GM12872 (cell line): Measurements from ENCODE around the gene LGALS12.

Experiments
- CTCF ChIP-seq: IDR thresholded peaks from 3 replicates; pipeline ENCODE4 v1.5.1; 2011; ENCODE audit warnings: low read depth, mild to moderate bottlenecking, low read length, moderate library complexity; ENCODE audit not compliant: insufficient read depth

Gene LGALS12

GRCh38 chr11:63523151-63523550 lies 17.3 kb downstream of the LGALS12 start:
- no peak for TF ChIP-seq CTCF

GRCh38 chr11:63527667-63528066 lies 21.8 kb downstream of the LGALS12 start:
- TF ChIP-seq CTCF: no peak

- TF ChIP-seq CTCF: no peak
Observed at GRCh38 chr11:63530021-63530420, 24.1 kb downstream of the LGALS12 start.

GRCh38 chr11:63532117-63532516 lies 26.2 kb downstream of the LGALS12 start:
- TF ChIP-seq CTCF: no peak

- TF ChIP-seq CTCF: no peak
Observed at GRCh38 chr11:63532799-63533475, 27.1 kb downstream of the LGALS12 start.

GRCh38 chr11:63534076-63534475 lies 28.2 kb downstream of the LGALS12 start:
- no peak for TF ChIP-seq CTCF

GRCh38 chr11:63534895-63535461 lies 29.1 kb downstream of the LGALS12 start:
- TF ChIP-seq CTCF: no peak
